ENCODE measurements around the gene ARID4B.
A peak's percentile ranks its signal among the peaks of the same experiment; 100 is the strongest.

ARID4B gene

GRCh38 chr1:235169986-235170385 is 158.0 kb downstream of the ARID4B start:
- no peak overlapping the region for H3K4me3 ChIP-seq (replicated peaks; ENCODE audit: insufficient read depth, low read length)
- no peaks in the 10 kb centered on the region for H3K27me3 ChIP-seq (ENCODE audit: insufficient read depth, poor library complexity, severe bottlenecking)
- TF ChIP-seq GABPA (IDR thresholded peaks at IDR 0.05; ENCODE audit: low read depth) = no peak
- TF ChIP-seq SPI1 (IDR thresholded peaks at IDR 0.05; ENCODE audit: borderline replicate concordance, low read depth) = no peak
- TF ChIP-seq POLR2AphosphoS5 (IDR thresholded peaks at IDR 0.05; ENCODE audit: low read depth) = no peak
- DNase-seq (ENCODE audit: low read depth in 1 of 2, low spot score in 1 of 2) = no peak
- no peak overlapping the region for H3K27ac ChIP-seq (replicated peaks)

GRCh38 chr1:235168375-235168774 is 159.6 kb downstream of the ARID4B start:
- Histone ChIP-seq H3K4me3 (replicated peaks; ENCODE audit: insufficient read depth, low read length) (no peak overlapping the region), H3K27ac (replicated peaks) (no peak overlapping the region), H3K27me3 (ENCODE audit: insufficient read depth, poor library complexity, severe bottlenecking) (no peaks in the 10 kb centered on the region)
- TF ChIP-seq SPI1 (IDR thresholded peaks at IDR 0.05; ENCODE audit: borderline replicate concordance, low read depth) (no peak), GABPA (IDR thresholded peaks at IDR 0.05; ENCODE audit: low read depth) (no peak), POLR2AphosphoS5 (IDR thresholded peaks at IDR 0.05; ENCODE audit: low read depth) (no peak), REST (IDR thresholded peaks at IDR 0.05; ENCODE audit: insufficient replicate concordance, low read depth) (no peak)
- TF ChIP-seq, protein P1, sequence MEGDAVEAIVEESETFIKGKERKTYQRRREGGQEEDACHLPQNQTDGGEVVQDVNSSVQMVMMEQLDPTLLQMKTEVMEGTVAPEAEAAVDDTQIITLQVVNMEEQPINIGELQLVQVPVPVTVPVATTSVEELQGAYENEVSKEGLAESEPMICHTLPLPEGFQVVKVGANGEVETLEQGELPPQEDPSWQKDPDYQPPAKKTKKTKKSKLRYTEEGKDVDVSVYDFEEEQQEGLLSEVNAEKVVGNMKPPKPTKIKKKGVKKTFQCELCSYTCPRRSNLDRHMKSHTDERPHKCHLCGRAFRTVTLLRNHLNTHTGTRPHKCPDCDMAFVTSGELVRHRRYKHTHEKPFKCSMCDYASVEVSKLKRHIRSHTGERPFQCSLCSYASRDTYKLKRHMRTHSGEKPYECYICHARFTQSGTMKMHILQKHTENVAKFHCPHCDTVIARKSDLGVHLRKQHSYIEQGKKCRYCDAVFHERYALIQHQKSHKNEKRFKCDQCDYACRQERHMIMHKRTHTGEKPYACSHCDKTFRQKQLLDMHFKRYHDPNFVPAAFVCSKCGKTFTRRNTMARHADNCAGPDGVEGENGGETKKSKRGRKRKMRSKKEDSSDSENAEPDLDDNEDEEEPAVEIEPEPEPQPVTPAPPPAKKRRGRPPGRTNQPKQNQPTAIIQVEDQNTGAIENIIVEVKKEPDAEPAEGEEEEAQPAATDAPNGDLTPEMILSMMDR (IDR thresholded peaks at IDR 0.05; ENCODE audit: insufficient read depth, low read length) = no peak
- no peak for DNase-seq (ENCODE audit: low read depth in 1 of 2, low spot score in 1 of 2)

DNA sequence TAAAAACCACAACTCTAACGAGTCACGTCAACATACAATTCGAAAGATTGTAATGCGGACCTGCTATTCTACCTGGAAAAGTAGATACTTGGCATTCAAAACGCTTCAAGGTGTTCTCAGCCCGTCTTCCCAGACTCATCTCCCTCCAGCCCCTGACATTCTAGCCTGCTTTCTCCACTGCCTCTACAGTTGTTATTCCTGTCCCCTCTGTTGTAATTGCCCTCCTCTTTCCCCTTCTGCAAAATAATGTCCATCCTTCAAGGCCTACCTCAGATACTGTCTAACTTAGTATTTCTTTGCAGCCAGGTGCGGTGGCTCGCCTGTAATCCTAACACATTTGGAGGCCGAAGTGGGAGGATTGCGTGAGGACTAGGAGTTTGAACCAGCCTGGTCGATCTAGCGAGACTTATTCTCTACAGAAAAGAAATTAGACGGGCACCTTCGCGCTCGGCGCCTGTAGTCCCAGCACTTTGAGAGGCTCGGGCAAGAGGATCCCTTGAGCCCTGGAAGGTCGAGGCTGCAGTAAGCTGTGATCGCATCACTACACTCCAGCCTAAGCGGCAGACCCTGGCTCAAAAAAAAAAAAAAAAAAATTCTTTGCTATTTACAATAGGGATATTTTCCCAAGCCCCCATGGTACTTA is 166.2 kb downstream of the ARID4B start:
- TF ChIP-seq REST (IDR thresholded peaks at IDR 0.05; ENCODE audit: insufficient replicate concordance, low read depth) (no peak), POLR2AphosphoS5 (IDR thresholded peaks at IDR 0.05; ENCODE audit: low read depth) (no peak), GABPA (IDR thresholded peaks at IDR 0.05; ENCODE audit: low read depth) (no peak), SPI1 (IDR thresholded peaks at IDR 0.05; ENCODE audit: borderline replicate concordance, low read depth) (no peak)
- TF ChIP-seq, protein P1 (IDR thresholded peaks at IDR 0.05; ENCODE audit: insufficient read depth, low read length) = no peak
- DNase-seq (ENCODE audit: low read depth in 1 of 2, low spot score in 1 of 2) = no peak
- peak overlapping the region; percentile 63 for H3K4me3 ChIP-seq (replicated peaks; ENCODE audit: insufficient read depth, low read length)
- peak overlapping the region; percentile 82 for H3K27ac ChIP-seq (replicated peaks)
- no peaks in the 10 kb centered on the region for H3K27me3 ChIP-seq (ENCODE audit: insufficient read depth, poor library complexity, severe bottlenecking)

DNA sequence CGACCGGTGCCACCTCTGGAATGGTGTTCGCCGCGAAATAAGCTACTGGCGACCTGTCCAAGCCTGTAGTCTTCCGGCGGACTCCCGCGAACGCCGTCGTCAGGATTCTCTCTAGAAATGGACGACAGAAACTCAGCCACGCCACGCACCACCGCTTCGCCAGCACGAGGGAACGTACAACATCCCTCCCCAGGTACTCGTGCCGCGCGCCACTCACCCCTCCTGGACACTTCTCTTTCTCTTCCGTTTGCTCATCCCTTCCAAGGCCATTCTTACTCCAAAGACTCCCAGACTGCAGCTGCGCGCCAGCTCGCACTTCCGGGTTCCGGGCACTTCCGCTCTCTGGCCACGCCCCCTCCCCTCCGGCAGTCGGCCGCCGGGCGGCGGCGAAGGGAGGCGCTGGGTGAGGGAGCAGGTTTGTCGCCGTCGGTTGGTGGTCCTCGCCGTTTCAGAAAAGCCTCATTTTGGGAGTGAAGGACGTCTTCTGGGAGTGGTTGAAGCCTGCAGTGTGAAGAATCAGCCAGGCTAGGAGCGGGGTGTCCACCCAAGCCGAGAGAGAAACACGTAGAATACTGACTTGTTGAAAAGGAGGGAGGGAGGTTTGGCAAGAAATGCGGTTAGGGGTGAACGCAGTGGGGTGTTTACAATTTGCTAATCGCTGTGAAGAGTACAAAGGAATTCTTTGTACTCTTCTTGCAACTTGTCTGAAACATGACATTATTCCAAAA is 166.9 kb downstream of the ARID4B start, which contains the start of gene RBM34:
RBM34 (minus strand) TSS at position 294 of the 728 bp plus-strand sequence; CDS start at position 270, 24 bp downstream.
- Histone ChIP-seq H3K27ac (replicated peaks) (peak within 1 kb of the TSS; percentile 82), H3K4me3 (replicated peaks; ENCODE audit: insufficient read depth, low read length) (peak within 1 kb of the TSS; percentile 63), H3K27me3 (ENCODE audit: insufficient read depth, poor library complexity, severe bottlenecking) (no peaks in the 10 kb centered on the region)
- peak; percentile 93 to 94 for DNase-seq (ENCODE audit: low read depth in 1 of 2, low spot score in 1 of 2)
- TF ChIP-seq REST (IDR thresholded peaks at IDR 0.05; ENCODE audit: insufficient replicate concordance, low read depth) (peak; percentile 64), GABPA (IDR thresholded peaks at IDR 0.05; ENCODE audit: low read depth) (peak; percentile 77), SPI1 (IDR thresholded peaks at IDR 0.05; ENCODE audit: borderline replicate concordance, low read depth) (peak; percentile 98), POLR2AphosphoS5 (IDR thresholded peaks at IDR 0.05; ENCODE audit: low read depth) (peak; percentile 93)
- TF ChIP-seq, protein P1 (IDR thresholded peaks at IDR 0.05; ENCODE audit: insufficient read depth, low read length) = no peak
